Lung (tissue), 12 donors: ENCODE data around the gene TBC1D2. TPM values are rescaled to one million over a fixed set of nuclear protein-coding genes. Genes with fewer than 3 reads are reported as not detected.

Source experiments
- ATAC-seq: fragments of 200-7000 bp; cut with Tn5 transposase; one replicate; pipeline ENCODE4 v1.9.1; 2020; ENCODE audit warnings: moderate number of reproducible peaks; ENCODE audit not compliant: insufficient read depth, low FRiP score
- DNase-seq, 3 donors: peaks; one replicate each; pipeline ENCODE4 v3.0.0-alpha.2; 2013 to 2017
- H3K27ac ChIP-seq, 2 donors: one replicate each; pipeline ENCODE4 v1.5.1; 2013; ENCODE audit warnings: mild to moderate bottlenecking in 2 of 2, moderate library complexity in 2 of 2, control low read depth in 1 of 2, inconsistent platforms in 1 of 2, low read depth in 1 of 2, low read length in 1 of 2
- H3K27me3 ChIP-seq, 3 donors: one replicate each; pipeline ENCODE4 v1.5.1; 2013; ENCODE audit warnings: low read length in 2 of 3; ENCODE audit not compliant: control insufficient read depth in 3 of 3, insufficient read depth in 3 of 3
- H3K36me3 ChIP-seq, 4 donors: one replicate each; pipeline ENCODE4 v1.5.1; 2013; ENCODE audit warnings: low read length in 4 of 4, mild to moderate bottlenecking in 1 of 4, moderate library complexity in 1 of 4; ENCODE audit not compliant: control insufficient read depth in 4 of 4, insufficient read depth in 4 of 4
- H3K4me1 ChIP-seq, 5 donors: one replicate each; pipeline ENCODE4 v1.5.1; 2013; ENCODE audit warnings: low read length in 5 of 5, mild to moderate bottlenecking in 2 of 5, moderate library complexity in 1 of 5; ENCODE audit not compliant: control insufficient read depth in 5 of 5, insufficient read depth in 5 of 5
- H3K4me3 ChIP-seq: one replicate; pipeline ENCODE4 v1.5.1; 2013; ENCODE audit warnings: mild to moderate bottlenecking, control low read depth, moderate library complexity
- H3K9ac ChIP-seq, 2 donors: one replicate each; pipeline ENCODE4 v1.5.1; 2013; ENCODE audit warnings: low read length in 2 of 2, control low read depth in 1 of 2; ENCODE audit not compliant: insufficient read depth in 1 of 2
- H3K9me3 ChIP-seq, 4 donors: one replicate each; pipeline ENCODE4 v1.5.1; 2013; ENCODE audit warnings: low read length in 3 of 4, mild to moderate bottlenecking in 1 of 4, moderate library complexity in 1 of 4; ENCODE audit not compliant: control insufficient read depth in 4 of 4, insufficient read depth in 3 of 4
- WGBS, 2 donors: extraction: QIAGEN DNeasy Blood & Tissue Kit; methylation state at CpG; one replicate each; pipeline ENCODE4 v1.1.7; 2013; 5-methylcytosine and 5-hydroxymethylcytosine counted together
- polyA plus RNA-seq, 2 donors: library from polyadenylated mRNA; stranded (reverse); fragments of 200-250 nt; gene quantifications; one replicate each; pipeline ENCODE4 v1.2.1, GENCODE V29; 2013
- total RNA-seq, 2 donors: library from RNA; depleted of rRNA in 1 of 2; stranded (reverse); fragments of >200 nt in 1 of 2; gene quantifications; one replicate each; pipeline ENCODE4 v1.2.1, GENCODE V29; 2014 to 2021
- TF ChIP-seq, protein P1 (sequence below): IDR thresholded peaks from 2 replicates; pipeline ENCODE4 v1.5.1; 2012; ENCODE audit warnings: mild to moderate bottlenecking; ENCODE audit errors: control extremely low read depth, extremely low read depth
- donor health status: control.
- donor health status: control.
- donor health status: Bipolar disorder and iron deficiency.
- donor health status: healthy.
- donor health status: DM: yes; HTN: yes; CAD: no.

TBC1D2 gene
- total and polyA plus RNA-seq, 4 donors: 31.3 to 73.0 (median 56.1) TPM

DNA sequence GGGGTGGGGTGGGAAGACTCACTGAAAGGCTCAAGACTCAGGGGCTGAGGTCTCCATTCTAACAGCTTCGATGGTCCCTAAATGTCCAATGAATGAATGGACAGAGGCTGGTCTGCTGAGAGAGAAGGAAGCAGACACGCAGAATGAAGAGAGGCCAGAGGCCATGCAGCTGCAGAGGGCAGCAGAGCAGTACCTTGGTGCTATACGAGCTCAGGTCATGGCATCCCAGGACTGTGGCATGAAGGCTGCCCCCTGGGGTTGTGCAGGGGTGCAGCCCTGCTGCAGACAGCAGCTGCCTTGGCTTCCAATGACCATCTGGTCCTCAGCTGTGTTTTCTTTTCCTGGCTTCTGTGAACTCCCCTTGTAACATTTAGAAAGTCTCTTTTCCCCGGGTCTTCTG lies 47.8 kb downstream of the TBC1D2 start:
- Histone ChIP-seq H3K27ac (no peak overlapping the region), H3K9ac (no peak overlapping the region), H3K9me3 (no peaks in the 10 kb centered on the region), H3K4me1 (no peaks in the 10 kb centered on the region), H3K27me3 (no peaks in the 10 kb centered on the region), H3K36me3 (peaks cover 0 to 49% (median 0%) of the 10 kb centered on the region in 4 donors), H3K4me3 (no peak overlapping the region)
- TF ChIP-seq, protein P1, sequence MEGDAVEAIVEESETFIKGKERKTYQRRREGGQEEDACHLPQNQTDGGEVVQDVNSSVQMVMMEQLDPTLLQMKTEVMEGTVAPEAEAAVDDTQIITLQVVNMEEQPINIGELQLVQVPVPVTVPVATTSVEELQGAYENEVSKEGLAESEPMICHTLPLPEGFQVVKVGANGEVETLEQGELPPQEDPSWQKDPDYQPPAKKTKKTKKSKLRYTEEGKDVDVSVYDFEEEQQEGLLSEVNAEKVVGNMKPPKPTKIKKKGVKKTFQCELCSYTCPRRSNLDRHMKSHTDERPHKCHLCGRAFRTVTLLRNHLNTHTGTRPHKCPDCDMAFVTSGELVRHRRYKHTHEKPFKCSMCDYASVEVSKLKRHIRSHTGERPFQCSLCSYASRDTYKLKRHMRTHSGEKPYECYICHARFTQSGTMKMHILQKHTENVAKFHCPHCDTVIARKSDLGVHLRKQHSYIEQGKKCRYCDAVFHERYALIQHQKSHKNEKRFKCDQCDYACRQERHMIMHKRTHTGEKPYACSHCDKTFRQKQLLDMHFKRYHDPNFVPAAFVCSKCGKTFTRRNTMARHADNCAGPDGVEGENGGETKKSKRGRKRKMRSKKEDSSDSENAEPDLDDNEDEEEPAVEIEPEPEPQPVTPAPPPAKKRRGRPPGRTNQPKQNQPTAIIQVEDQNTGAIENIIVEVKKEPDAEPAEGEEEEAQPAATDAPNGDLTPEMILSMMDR: no peak
- ATAC-seq: no peak
- 87 to 98% methylated on average over 4 of the region's 4 CpGs for WGBS, 2 donors
- no peak for DNase-seq

DNA sequence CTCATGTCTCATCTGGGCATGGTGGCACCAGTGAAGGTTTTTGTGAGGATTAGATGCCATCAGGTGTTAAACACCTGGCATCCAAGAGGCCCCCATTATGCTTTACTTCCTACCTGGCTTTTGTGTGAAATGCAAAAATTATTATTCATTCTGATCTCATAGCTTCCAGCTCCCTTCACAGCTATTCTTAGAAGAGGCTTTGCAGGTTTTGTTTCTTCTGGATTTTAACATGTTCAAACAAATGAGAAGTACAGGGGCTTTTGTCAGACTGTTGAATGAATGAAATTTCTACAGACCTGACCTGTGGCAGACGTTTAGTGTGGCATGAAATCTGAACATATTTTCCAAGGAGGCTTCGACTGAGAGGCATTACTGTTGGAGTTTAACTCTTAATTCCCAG lies 48.7 kb downstream of the TBC1D2 start:
- no peak overlapping the region for H3K9ac ChIP-seq
- no peak overlapping the region for H3K4me3 ChIP-seq
- H3K9me3 ChIP-seq: no peaks in the 10 kb centered on the region
- TF ChIP-seq, protein P1: no peak
- 39 to 47% methylated on average over 2 of the region's 2 CpGs for WGBS, 2 donors
- H3K36me3 ChIP-seq: peaks cover 0 to 47% (median 0%) of the 10 kb centered on the region in 4 donors
- no peaks in the 10 kb centered on the region for H3K4me1 ChIP-seq
- H3K27ac ChIP-seq: no peak overlapping the region
- DNase-seq: peak in 2 of 3 donors; percentile 38 to 53
- ATAC-seq: no peak
- H3K27me3 ChIP-seq: no peaks in the 10 kb centered on the region

DNA sequence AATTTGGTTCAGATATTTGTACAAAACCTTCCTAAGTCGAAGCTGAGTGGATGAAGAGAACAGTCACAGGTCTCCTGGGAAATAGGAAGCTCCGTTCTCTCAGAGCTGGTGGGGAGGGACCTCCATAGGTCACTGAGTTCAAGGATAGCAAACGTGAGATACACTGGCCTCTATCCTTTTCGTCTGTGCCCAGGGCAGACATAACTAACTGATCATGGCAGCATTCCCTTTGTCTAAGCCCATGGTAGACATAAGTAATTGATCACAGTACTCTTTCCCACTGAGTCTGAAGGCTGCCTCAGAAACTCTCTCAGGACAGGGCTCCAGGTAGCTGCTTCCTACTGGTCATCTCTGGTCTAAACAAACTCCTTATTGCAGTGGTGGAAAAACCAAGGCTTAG lies 50.8 kb downstream of the TBC1D2 start:
- WGBS, 2 donors: 81 to 83% methylated on average over 4 of the region's 4 CpGs
- ATAC-seq (no peak), DNase-seq (no peak)
- TF ChIP-seq, protein P1: no peak
- Histone ChIP-seq H3K4me3 (no peak overlapping the region), H3K27me3 (no peaks in the 10 kb centered on the region), H3K9me3 (no peaks in the 10 kb centered on the region), H3K36me3 (peaks cover 0 to 43% (median 0%) of the 10 kb centered on the region in 4 donors), H3K27ac (no peak overlapping the region), H3K9ac (no peak overlapping the region), H3K4me1 (no peaks in the 10 kb centered on the region)

DNA sequence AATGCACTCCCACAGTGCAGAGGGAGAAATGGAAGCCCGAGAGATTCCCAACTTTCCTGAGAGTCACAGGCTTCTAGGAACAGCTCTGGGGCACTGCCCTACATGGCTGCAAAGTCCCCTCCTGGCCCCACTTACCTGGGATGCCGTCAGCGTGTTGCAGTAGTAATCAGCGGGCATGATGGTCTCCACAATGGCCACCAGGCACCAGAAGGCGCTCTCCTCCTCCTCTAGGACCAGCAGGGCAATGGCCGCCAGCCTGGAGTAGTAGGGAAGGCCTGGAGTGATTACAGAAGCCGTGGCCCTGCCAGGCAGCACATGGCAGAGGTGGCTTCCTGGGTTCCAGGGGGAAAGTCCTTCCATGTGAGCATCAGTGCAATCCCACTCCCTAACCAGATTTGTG lies 52.3 kb downstream of the TBC1D2 start:
- TF ChIP-seq, protein P1: no peak
- ATAC-seq: no peak
- Histone ChIP-seq H3K9ac (no peak overlapping the region), H3K27me3 (no peaks in the 10 kb centered on the region), H3K27ac (no peak overlapping the region), H3K4me1 (no peaks in the 10 kb centered on the region), H3K4me3 (no peak overlapping the region), H3K9me3 (no peaks in the 10 kb centered on the region), H3K36me3 (peaks cover 0 to 41% (median 0%) of the 10 kb centered on the region in 4 donors)
- no peak for DNase-seq
- WGBS, 2 donors: 81 to 92% methylated on average over 7 of the region's 7 CpGs
